Astrocyte of the spinal cord (primary cell): ENCODE measurements around the gene MELK.

Experiments used
- DNase-seq: peaks from one replicate; pipeline ENCODE4 v3.0.0; 2011; ENCODE audit warnings: low read depth, low spot score
- H3K4me3 ChIP-seq: 2 replicates; pipeline ENCODE4 v1.5.1; 2011; ENCODE audit warnings: low read depth, mild to moderate bottlenecking, low read length, moderate library complexity
- in situ Hi-C: cut with HindIII; loops from 2 replicates; pipeline ENCODE4 v1.10.0; 2017; ENCODE audit warnings: low sequenced_read_pairs
- TF ChIP-seq, protein P1 (sequence below): IDR thresholded peaks from 2 replicates; pipeline ENCODE4 v1.5.1; 2012; ENCODE audit warnings: low read depth, mild to moderate bottlenecking, low read length, inconsistent platforms

Gene MELK

DNA sequence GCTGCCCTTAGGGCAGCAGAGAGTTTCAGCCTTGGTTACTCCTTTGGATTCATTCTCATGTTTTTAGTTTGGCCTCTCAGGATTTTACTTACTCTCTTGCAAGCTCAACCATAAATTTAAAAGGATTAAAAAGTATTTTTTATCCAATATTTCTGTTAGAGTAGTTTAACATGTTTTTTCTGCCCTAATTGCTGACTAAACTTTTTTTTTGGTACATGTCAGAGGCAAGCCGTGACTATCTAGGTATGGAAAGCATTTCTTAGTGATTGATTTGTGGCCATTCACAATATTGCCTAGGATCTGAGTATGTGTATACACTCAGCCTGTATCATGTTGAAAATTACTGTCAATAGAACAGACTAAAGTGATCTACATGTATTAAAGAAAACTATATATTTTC is 92.1 kb downstream of the MELK start:
- in situ Hi-C loops = no loop called here

DNA sequence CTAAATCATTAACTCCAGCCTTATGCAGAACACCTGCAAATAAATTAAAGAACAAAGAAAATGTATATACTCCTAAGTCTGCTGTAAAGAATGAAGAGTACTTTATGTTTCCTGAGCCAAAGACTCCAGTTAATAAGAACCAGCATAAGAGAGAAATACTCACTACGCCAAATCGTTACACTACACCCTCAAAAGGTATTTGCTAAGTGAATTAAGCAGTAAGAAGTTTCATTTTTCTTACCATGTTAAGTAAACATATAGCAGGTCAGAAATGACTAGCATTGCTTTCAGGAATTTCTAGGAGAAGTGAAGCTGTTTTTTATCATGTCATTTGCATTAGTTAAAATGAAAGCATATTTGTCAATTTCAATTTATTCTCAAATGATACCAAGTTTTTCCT is 92.7 kb downstream of the MELK start:
- in situ Hi-C loops = no loop called here
- H3K4me3 ChIP-seq = no peak overlapping the region
- TF ChIP-seq, protein P1, sequence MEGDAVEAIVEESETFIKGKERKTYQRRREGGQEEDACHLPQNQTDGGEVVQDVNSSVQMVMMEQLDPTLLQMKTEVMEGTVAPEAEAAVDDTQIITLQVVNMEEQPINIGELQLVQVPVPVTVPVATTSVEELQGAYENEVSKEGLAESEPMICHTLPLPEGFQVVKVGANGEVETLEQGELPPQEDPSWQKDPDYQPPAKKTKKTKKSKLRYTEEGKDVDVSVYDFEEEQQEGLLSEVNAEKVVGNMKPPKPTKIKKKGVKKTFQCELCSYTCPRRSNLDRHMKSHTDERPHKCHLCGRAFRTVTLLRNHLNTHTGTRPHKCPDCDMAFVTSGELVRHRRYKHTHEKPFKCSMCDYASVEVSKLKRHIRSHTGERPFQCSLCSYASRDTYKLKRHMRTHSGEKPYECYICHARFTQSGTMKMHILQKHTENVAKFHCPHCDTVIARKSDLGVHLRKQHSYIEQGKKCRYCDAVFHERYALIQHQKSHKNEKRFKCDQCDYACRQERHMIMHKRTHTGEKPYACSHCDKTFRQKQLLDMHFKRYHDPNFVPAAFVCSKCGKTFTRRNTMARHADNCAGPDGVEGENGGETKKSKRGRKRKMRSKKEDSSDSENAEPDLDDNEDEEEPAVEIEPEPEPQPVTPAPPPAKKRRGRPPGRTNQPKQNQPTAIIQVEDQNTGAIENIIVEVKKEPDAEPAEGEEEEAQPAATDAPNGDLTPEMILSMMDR = no peak
- DNase-seq = peak; percentile 16

More for the DNA sequence above, 92.1 kb downstream of the MELK start:
- H3K4me3 ChIP-seq = no peak overlapping the region
- TF ChIP-seq, protein P1 = no peak
- no peak for DNase-seq

DNA sequence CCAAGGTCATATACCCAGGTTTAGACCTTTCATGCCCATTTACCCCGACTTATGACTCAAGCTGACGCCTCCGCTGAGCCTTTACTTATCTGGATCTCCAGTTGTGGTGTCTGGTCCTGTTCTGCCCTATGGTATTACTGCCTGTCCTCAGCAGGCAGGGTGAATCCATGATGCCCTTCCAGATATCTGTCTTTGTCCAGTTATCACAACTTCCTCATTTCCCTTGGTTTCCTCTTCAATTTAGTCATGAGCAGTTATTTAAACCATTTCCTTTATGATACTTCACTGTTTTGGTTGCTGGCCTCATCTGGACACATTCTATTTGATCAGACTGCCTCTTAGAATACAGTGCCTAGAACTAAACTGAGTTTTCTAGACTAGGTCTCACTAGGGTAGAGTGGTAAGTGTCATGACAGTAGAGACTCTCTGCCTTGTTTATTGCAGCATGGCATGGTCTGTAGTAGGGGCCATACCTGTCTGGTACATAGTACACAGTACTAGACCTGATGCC is 93.3 kb downstream of the MELK start:
- peak; percentile 17 for DNase-seq
- H3K4me3 ChIP-seq = no peak overlapping the region
- TF ChIP-seq, protein P1 = no peak
- in situ Hi-C loops = no loop called here

DNA sequence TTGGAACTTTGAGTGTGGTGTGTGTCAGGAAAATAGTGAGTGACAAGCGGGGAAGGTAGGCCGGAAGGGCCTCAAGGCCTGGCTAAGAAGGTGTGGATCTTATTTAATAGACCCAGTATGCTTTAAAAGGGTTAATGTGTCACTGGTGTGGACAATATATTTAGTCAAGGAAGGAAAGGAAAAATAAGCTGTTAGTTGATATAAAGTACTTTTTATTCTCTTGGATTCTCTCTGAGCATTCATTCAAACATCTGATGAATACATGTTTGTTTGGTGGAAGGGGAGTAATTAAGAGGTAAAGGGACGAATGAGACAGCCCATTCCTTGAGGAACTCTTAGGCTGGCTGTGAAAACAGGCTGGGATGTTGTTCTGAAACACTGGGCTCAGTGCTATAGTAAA is 98.9 kb downstream of the MELK start:
- TF ChIP-seq, protein P1 = no peak
- in situ Hi-C loops = no loop called here
- no peak overlapping the region for H3K4me3 ChIP-seq
- DNase-seq = no peak

DNA sequence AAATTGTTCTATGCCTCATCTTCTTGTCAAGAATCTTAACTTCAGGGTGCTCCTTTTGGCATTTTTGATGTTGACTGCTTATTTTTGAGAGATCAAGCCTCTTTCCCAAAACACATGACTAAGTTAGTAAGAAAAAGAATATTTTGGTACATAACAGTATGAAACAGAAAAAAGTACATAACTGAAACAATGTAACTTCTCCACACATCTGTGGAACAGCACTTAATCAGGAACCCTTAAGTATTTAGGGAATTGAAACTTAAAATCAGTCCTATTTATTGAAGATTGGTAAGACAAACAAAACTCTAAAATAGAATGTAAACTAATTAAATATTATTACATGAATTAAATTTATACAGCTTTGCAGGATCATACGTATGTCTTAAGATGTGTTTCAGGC is 103.4 kb downstream of the MELK start:
- no peak for DNase-seq
- in situ Hi-C loops = no loop called here
- TF ChIP-seq, protein P1 = no peak

DNA sequence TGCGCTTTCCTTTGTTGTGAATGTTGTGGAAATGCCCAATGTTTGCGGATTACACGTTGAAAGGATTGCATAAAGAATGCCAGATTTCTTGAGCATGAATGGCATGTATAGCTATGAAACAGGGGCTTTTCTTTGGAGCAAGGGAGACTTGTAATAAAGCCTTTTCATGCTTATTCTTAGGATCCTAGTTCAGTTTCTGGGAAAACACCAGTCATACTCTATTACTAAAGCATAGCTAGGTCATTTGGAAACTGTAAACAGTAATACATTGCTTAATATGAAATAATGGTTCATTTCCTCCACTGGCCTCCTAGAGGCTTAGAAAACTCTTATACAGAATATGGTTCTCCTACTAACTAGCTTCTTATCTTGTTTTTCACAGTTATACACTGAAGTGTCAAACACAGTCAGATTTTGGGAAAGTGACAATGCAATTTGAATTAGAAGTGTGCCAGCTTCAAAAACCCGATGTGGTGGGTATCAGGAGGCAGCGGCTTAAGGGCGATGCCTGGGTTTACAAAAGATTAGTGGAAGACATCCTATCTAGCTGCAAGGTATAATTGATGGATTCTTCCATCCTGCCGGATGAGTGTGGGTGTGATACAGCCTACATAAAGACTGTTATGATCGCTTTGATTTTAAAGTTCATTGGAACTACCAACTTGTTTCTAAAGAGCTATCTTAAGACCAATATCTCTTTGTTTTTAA is 104.2 kb downstream of the MELK start:
- TF ChIP-seq, protein P1 = no peak
- no peak overlapping the region for H3K4me3 ChIP-seq
- no peak for DNase-seq
- in situ Hi-C loops = no loop called here

More for the DNA sequence above, 103.4 kb downstream of the MELK start:
- H3K4me3 ChIP-seq = no peak overlapping the region

DNA sequence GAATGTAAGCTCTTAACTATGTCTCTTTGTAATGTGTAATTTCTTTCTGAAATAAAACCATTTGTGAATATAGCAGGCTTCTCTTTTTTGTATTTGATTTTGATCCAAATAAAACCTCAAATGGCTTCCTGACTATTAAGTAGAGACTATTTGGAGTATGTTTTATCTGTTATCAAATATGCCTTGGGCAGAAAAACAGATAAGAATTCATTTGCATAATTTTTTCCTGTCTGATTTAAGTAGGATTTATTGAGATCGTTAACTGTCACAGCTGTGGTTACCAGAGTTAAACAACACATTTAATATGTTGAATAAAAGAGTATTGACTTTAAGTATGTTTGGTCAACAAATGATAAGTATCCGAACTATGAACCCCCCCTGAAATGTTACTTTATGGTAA is 104.9 kb downstream of the MELK start:
- H3K4me3 ChIP-seq = no peak overlapping the region
- in situ Hi-C loops = no loop called here
- TF ChIP-seq, protein P1 = no peak
- no peak for DNase-seq
